Fibroblast of gingiva (primary cell): ENCODE results near the gene SDCCAG8.
A peak's percentile ranks its signal among the peaks of the same experiment; 100 is the strongest.

ENCODE experiments used
- DNase-seq: peaks from one replicate; pipeline ENCODE4 v3.0.0-alpha.2; 2011; ENCODE audit warnings: low read depth

SDCCAG8 gene

DNA sequence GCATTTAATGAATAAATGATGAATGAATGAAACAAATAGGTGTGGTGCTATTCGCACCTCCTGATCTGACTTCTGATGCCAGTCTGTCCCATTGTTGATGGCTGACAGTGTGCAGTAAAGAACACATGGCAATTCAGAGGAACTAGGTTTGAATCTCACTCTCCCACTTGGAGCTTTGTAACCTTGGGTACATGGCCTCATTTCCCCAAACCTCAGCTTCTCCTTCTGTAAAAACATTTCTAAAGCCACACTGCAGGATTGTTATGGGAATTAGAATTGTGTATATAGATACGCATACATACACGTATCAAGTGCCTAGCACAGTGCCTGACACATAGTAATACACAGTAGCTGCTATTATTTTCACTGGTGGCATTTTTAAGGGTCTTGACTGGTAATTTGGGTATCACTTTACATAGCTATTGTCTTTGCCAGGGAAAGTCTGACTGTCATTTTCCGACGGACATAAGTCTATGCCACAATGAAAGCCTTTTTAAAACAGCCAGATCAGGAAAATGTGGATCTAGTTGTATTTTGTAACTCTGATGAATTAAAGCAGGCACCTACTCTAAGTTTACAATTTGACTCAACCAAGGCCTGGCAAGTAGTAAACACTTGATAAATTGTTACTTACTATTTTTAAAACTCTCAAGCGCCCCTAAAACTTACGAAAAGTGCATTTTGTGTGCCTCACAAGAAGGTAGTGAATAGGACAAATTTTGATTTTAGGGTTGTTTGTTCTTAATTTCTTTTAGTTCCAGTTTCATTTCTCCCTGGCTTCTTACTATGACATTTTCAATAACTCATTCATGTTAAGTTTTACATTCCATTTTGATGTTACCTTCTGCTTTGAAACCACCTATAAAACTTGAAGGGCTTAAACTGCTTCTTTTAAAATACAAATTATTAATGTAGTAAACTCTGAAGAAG lies 164.4 kb downstream of the SDCCAG8 start:
- DNase-seq = no peak

GRCh38 chr1:243420946-243421685 lies 165.3 kb downstream of the SDCCAG8 start:
- DNase-seq = peak; percentile 42

DNA sequence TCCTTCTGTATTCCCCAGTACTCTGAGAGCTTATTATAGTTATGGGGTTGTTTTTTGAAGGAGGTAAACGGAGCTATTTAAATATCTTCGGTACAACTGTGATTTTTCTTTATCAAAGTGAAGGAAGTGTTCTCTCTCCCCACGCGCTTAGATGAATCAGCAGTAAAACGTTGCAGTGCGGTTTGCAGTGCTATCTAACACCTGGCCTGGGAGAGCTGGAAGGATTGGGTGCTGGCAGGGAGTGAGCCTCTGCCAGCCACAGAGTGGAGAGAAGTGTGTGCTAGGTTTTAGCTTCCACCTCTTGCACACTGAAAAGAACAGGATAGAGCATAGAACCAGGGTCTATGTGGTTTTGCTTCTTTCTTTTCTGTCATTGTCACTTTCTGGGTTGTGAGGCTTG lies 165.9 kb downstream of the SDCCAG8 start:
- peak; percentile 54 for DNase-seq

- no peak for DNase-seq
These were observed 166.5 kb downstream of the SDCCAG8 start for GRCh38 chr1:243422362-243422761.

DNA sequence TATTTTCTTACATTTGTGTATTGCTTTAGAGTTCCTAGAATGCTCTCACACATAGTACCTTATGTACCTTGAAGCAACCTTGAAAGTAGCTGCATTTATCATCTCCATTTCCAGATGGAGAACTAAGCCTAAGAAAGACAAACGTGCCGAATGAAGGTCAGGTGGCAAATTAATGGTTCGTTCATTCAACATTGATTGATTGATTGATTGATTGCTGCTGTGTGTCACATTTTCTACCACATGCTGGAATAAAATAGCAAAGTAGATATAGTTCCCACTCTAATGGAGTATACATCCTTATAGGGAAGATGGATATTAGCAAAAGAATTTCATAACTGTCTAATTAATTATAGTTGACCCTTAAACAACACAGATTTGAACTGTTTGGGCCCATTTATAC lies 172.2 kb downstream of the SDCCAG8 start:
- DNase-seq = no peak

- no peak for DNase-seq
These were observed 172.9 kb downstream of the SDCCAG8 start for GRCh38 chr1:243428617-243429342.

DNA sequence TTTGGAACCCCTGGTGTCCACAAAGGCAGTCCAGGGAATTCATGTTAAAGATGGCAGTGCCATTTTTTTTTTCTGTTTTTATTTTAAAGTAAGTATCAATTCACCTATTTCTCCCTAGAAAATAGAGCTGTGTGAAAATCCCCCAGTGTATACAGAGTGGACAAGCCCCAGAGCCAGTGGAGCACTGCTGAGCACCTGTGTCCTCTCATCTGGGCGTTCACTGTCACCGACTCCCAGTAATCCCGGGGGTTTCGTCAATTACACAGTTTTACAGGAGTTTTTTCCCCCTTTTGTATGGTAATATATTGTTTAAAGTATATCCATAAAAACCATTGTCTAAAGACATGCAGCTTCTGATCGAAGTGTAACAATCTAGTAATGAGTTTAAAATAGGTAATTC lies 175.8 kb downstream of the SDCCAG8 start:
- no peak for DNase-seq

DNA sequence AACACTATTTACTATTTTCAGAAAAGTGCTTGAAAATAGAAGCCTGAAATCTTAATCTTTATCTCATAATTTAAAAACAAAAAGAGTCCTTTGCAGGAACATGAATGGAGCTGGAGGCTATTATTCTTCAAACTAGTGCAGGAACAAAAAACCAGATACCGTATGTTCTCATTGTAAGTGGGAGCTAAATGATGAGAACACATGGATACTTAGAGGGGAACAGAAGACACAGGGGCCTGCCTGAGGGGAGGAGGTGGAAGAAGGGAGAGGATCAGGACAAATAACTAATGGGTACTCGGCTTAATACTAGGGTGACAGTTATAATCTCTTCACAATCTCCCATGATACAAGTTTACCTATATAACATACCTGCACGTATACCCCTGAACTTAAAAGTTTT lies 176.3 kb downstream of the SDCCAG8 start:
- DNase-seq = no peak

DNA sequence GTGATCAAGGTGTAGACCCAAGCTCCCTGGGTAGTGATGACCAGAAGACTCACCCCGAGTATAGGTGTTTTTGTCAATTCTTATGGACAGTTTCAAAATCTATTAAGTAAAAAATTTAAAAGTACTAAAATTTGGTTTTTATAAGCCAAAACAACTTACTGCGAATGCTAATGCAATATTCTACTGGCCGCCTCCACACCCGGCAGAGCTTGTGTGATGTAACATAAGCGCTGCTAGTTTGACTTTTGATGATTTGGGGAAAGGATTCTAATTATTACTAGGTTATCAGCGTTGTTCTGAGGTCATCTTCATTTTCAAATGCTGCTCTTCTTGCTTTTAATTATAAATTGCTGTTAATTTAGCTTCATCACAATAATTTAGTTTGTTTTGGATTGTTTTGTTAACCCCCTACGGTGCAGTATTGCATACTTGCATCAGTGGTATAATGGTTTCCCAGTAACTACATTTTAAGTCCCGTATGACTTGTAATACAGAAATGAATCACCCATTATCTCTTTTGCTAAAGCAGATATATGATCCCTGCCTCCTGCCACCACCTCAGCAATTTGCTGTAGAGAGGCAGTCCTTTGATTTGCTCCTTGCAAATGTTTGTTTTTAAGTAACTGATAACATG lies 178.0 kb downstream of the SDCCAG8 start:
- DNase-seq = no peak

DNA sequence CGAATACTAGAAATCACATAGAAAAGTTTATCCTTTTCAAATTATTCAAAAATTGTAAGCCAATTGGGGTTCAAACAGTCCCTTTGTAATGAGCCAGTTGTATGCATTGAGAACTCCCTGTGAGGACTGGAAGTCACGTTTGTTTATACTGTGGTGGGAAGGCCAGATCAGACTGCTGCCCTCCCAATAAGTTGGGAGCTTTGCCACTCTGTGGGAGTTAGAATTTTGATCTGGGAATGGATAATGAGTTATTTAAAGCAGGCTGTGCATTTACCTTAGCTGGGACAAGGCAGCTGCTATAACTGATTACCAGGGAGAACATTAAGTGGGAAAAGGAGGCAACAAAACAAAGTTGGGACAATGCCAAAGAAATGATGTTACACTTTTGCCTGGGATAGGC lies 178.8 kb downstream of the SDCCAG8 start:
- peak; percentile 3 for DNase-seq

DNA sequence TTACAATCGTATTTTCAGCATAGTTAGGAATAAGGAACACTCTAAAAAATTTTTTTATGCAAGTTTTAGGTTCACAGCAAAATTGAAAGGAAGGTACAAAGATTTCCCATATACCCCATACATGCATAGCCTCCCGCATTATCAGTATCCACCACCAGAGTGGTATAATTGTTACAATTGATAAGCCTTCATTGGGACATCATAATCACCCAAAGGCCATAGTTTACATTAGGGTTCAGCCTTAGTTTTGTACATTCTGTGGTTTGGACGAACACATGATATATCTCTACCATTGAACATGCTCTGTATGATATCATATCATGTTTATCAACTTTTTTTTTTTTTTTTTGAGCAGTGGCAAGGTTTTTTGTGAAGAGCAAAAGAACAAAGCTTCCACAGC lies 180.0 kb downstream of the SDCCAG8 start:
- no peak for DNase-seq

DNA sequence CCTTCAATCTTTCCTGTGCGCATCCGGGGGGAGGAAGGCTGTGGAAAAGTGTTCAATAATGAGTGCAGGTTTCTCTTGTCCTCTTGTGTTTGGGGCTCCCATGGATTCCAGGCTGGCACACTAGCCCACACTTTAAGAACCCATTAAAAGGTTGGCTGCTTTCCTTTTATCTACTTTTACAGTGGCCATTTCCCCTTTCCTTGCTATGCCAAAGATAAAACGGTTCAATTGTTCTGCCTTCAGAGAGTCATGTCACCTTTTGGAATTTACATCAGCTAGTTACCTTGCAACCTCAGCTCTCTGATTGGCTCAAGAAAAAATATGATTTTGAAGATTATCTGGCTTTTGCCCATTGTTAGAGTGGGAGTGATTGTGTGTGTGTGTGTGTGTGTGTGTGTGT lies 182.3 kb downstream of the SDCCAG8 start:
- DNase-seq = no peak

GRCh38 chr1:243438815-243439214 lies 183.0 kb downstream of the SDCCAG8 start:
- DNase-seq = no peak

GRCh38 chr1:243440406-243440805 lies 184.6 kb downstream of the SDCCAG8 start:
- no peak for DNase-seq

- no peak for DNase-seq
These were observed 185.8 kb downstream of the SDCCAG8 start for GRCh38 chr1:243441601-243442000.

- DNase-seq = no peak
These were observed 187.7 kb downstream of the SDCCAG8 start for GRCh38 chr1:243443557-243443956.

DNA sequence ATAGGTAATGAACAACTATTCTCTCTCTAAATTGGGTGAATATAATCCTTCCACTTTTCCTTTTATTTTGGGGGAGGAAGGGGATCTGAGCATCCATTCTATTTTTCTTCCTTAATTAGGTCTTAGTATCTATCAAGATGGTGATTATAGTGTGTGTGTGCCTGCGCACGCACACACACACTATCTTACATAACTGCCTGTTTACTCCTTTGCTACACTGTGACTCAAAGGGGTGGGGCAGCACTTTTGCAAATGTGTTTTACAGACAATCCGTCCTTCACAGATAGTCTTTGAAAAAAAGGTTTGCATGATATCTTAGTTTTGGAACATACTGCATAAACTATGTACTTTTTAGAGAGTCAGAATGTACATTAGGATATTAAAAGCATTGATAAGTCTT lies 191.5 kb downstream of the SDCCAG8 start:
- peak; percentile 50 for DNase-seq

DNA sequence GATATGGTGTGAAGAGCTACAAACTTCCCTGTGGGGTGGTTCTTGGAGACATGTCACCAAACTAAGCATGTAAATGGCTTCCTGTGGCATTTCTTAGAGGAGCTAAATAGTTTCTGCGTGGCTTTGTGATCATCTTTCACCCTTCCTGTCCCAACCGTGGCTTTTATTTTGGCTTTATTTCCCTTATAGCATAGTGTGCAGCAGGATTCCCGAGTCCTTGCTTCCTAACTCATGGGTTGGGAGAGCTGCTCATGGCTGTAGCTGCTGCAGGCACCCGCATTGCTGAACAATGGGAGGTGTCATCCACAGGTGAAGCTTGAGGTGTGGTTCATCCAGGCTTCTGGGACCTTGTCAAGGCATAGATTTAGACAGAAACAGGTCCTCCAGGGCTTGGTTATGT lies 192.0 kb downstream of the SDCCAG8 start:
- no peak for DNase-seq

GRCh38 chr1:243449373-243449772 lies 193.5 kb downstream of the SDCCAG8 start:
- DNase-seq = no peak

DNA sequence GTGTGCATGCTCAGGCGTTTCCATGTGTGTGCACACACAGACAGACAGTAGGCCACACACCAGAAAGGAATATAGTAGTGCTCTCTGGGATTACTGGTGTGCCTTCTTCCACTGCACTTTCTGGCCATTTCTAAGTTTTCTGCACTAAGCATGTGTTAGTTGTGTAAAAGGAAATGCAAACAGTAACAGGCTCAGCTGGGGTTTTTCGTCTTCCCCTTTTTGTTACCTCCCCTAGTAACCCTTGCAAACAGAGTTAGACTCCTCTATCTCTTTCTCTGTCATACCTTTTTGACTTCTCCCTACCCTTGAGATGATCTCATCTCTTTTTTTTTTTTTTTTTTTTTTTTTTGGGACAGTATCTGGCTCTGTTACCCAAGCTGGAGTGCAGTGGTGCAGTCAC lies 196.3 kb downstream of the SDCCAG8 start:
- no peak for DNase-seq

GRCh38 chr1:243454328-243454997 lies 198.6 kb downstream of the SDCCAG8 start:
- no peak for DNase-seq
